Osteoblast (primary cell): ENCODE results near the gene TBL1X. TPM values are rescaled to one million over a fixed set of nuclear protein-coding genes. Genes with fewer than 3 reads are reported as not detected.

Experiments
- DNase-seq: peaks from one replicate; pipeline ENCODE4 v3.0.0; 2011; ENCODE audit warnings: low spot score, mixed read lengths; ENCODE audit not compliant: insufficient read length; ENCODE audit errors: missing footprints
- H2AFZ ChIP-seq: 2 replicates; pipeline ENCODE4 v1.6.0; 2011; ENCODE audit warnings: mild to moderate bottlenecking, low read length
- H3K27ac ChIP-seq: 2 replicates; pipeline ENCODE4 v1.5.1; 2011; ENCODE audit warnings: mild to moderate bottlenecking, low read depth, low read length, moderate library complexity
- H3K27me3 ChIP-seq: 2 replicates; pipeline ENCODE4 v1.6.0; 2012; ENCODE audit warnings: mild to moderate bottlenecking, control low read depth, inconsistent platforms, low read length, moderate library complexity; ENCODE audit not compliant: insufficient read depth
- H3K36me3 ChIP-seq: 2 replicates; pipeline ENCODE4 v1.5.1; 2011; ENCODE audit warnings: mild to moderate bottlenecking, low read length, control low read depth, moderate library complexity; ENCODE audit not compliant: insufficient read depth
- H3K4me1 ChIP-seq: 2 replicates; pipeline ENCODE4 v1.5.1; 2011; ENCODE audit warnings: mild to moderate bottlenecking, low read length, control low read depth, moderate library complexity; ENCODE audit not compliant: insufficient read depth
- H3K4me2 ChIP-seq: 2 replicates; pipeline ENCODE4 v1.6.0; 2011; ENCODE audit warnings: mild to moderate bottlenecking, low read length; ENCODE audit not compliant: insufficient read depth
- H3K4me3 ChIP-seq: fragments of 200-600 bp; sonication (generic); 3 replicates; pipeline ENCODE4 v1.5.1; 2012; ENCODE audit warnings: mild to moderate bottlenecking, low read length, inconsistent platforms; ENCODE audit not compliant: insufficient read depth
- H3K79me2 ChIP-seq: 2 replicates; pipeline ENCODE4 v1.6.0; 2012; ENCODE audit warnings: mild to moderate bottlenecking, low read length, control low read depth, inconsistent platforms; ENCODE audit not compliant: insufficient read depth
- H3K9me3 ChIP-seq: 2 replicates; pipeline ENCODE4 v1.5.1; 2011; ENCODE audit warnings: low read depth, low read length, control low read depth
- H4K20me1 ChIP-seq: 2 replicates; pipeline ENCODE4 v1.6.0; 2012; ENCODE audit warnings: mild to moderate bottlenecking, low read length, control low read depth; ENCODE audit not compliant: insufficient read depth
- CTCF ChIP-seq: IDR thresholded peaks from 2 replicates; pipeline ENCODE4 v1.5.1; 2011; ENCODE audit warnings: mild to moderate bottlenecking, low read depth, low read length, moderate library complexity; ENCODE audit errors: extremely low read depth
- total RNA-seq: library from RNA; depleted of rRNA; stranded (reverse); fragments of >200 nt; gene quantifications from 2 replicates; pipeline ENCODE4 v1.2.3, GENCODE V29; 2012

TBL1X gene
- total RNA-seq, 1 donor, result 15.2 TPM

GRCh38 chrX:9703406-9703805 lies 238.5 kb downstream of the TBL1X start:
- Histone ChIP-seq H3K9me3 (no peaks in the 10 kb centered on the region), H3K4me3 (no peak overlapping the region), H3K36me3 (no peaks in the 10 kb centered on the region), H3K4me1 (no peaks in the 10 kb centered on the region), H3K27ac (no peak overlapping the region), H2AFZ (no peak overlapping the region), H4K20me1 (no peaks in the 10 kb centered on the region), H3K79me2 (no peaks in the 10 kb centered on the region), H3K27me3 (no peaks in the 10 kb centered on the region), H3K4me2 (no peak overlapping the region)
- no peak for DNase-seq
- TF ChIP-seq CTCF, result no peak

GRCh38 chrX:9704876-9705465 lies 240.1 kb downstream of the TBL1X start:
- Histone ChIP-seq H3K4me3 (no peak overlapping the region), H3K4me1 (no peaks in the 10 kb centered on the region), H4K20me1 (no peaks in the 10 kb centered on the region), H3K4me2 (no peak overlapping the region), H2AFZ (no peak overlapping the region), H3K27ac (no peak overlapping the region), H3K27me3 (no peaks in the 10 kb centered on the region), H3K79me2 (no peaks in the 10 kb centered on the region), H3K9me3 (no peaks in the 10 kb centered on the region), H3K36me3 (no peaks in the 10 kb centered on the region)
- TF ChIP-seq CTCF, result no peak
- DNase-seq, result no peak

GRCh38 chrX:9706421-9706820 lies 241.6 kb downstream of the TBL1X start:
- Histone ChIP-seq H3K27me3 (no peaks in the 10 kb centered on the region), H3K4me3 (no peak overlapping the region), H4K20me1 (no peaks in the 10 kb centered on the region), H3K9me3 (no peaks in the 10 kb centered on the region), H3K4me2 (no peak overlapping the region), H3K27ac (no peak overlapping the region), H3K4me1 (no peaks in the 10 kb centered on the region), H3K36me3 (no peaks in the 10 kb centered on the region), H2AFZ (no peak overlapping the region), H3K79me2 (no peaks in the 10 kb centered on the region)
- DNase-seq, result no peak
- no peak for TF ChIP-seq CTCF

- no peak for DNase-seq
- H3K79me2 ChIP-seq, result no peaks in the 10 kb centered on the region
- no peak for TF ChIP-seq CTCF
- H3K4me2 ChIP-seq, result no peak overlapping the region
- no peaks in the 10 kb centered on the region for H3K9me3 ChIP-seq
- no peaks in the 10 kb centered on the region for H3K4me1 ChIP-seq
- no peaks in the 10 kb centered on the region for H3K36me3 ChIP-seq
- no peaks in the 10 kb centered on the region for H4K20me1 ChIP-seq
- no peak overlapping the region for H3K4me3 ChIP-seq
- H3K27ac ChIP-seq, result no peak overlapping the region
- H2AFZ ChIP-seq, result no peak overlapping the region
- no peaks in the 10 kb centered on the region for H3K27me3 ChIP-seq
Measured at GRCh38 chrX:9707306-9708033, 242.6 kb downstream of the TBL1X start.
